A549 (cell line): ENCODE results near the gene RPL27A. TPM values are rescaled to one million over a fixed set of nuclear protein-coding genes. Genes with fewer than 3 reads are reported as not detected.

ENCODE experiments used
- ATAC-seq, 2 experiments: fragments of 200-7000 bp in 1 of 2; fragments of >200 bp in 1 of 2; cut with Nextera tagmentation in 1 of 2; cut with Tn5 transposase in 1 of 2; 3 replicates each; pipeline versions ENCODE4 v1.8.0 to v1.9.1; 2018 to 2020; ENCODE audit warnings: mild to moderate bottlenecking in 1 of 2, moderate library complexity in 1 of 2
- CTCF ChIA-PET: fragments of 300-600 bp; sonication (Branson Sonifier 250); formaldehyde crosslinking; extraction: SDS; loops from one replicate; lab custom pipeline; 2021; ENCODE audit warnings: antibody characterized with exemption, inconsistent platforms; lab: Yijun Ruan, JAX
- POLR2A ChIA-PET: fragments of 350-600 bp; formaldehyde crosslinking; extraction: SDS; loops from one replicate; lab custom pipeline; 2021; ENCODE audit warnings: antibody characterized with exemption, inconsistent platforms; lab: Yijun Ruan, JAX
- DNase-seq, 2 experiments: peaks; one replicate each; pipeline versions ENCODE4 v3.0.0 to v3.0.0-alpha.2; 2011 to 2016; ENCODE audit warnings: low read depth in 1 of 2, low spot score in 1 of 2
- FAIRE-seq: peaks from 2 replicates; lab custom pipeline; 2011; peaks lifted over from hg19 to GRCh38; lab: Jason Lieb, UNC
- H3K27ac ChIP-seq, 2 experiments: fragments of >200 bp; sonication (Bioruptor Twin); formaldehyde crosslinking; 3 replicates each; pipeline ENCODE4 v1.5.1; 2016 to 2017
- H3K4me1 ChIP-seq: fragments of >200 bp; sonication (Bioruptor Twin); formaldehyde crosslinking; 3 replicates; pipeline ENCODE4 v1.6.1; 2016
- H3K4me2 ChIP-seq: fragments of >200 bp; sonication (Bioruptor Twin); formaldehyde crosslinking; 3 replicates; pipeline ENCODE4 v1.6.1; 2016
- H3K4me3 ChIP-seq: fragments of >200 bp; sonication (Bioruptor Twin); formaldehyde crosslinking; 3 replicates; pipeline ENCODE4 v1.5.1; 2016
- H3K9me3 ChIP-seq: fragments of >200 bp; sonication (Bioruptor Twin); formaldehyde crosslinking; 3 replicates; pipeline ENCODE4 v1.6.1; 2016
- BHLHE40 ChIP-seq: IDR thresholded peaks from 2 replicates; pipeline ENCODE4 v1.6.1; 2012; ENCODE audit warnings: low read depth, low read length, inconsistent platforms
- CBX2 ChIP-seq: fragments of 200-600 bp; sonication (generic); IDR thresholded peaks from 2 replicates; pipeline ENCODE4 v1.6.1; 2016; ENCODE audit warnings: low read depth, mild to moderate bottlenecking, borderline replicate concordance
- CEBPB ChIP-seq, 2 experiments: fragments of >200 bp in 1 of 2; sonication (Bioruptor Twin) in 1 of 2; formaldehyde crosslinking in 1 of 2; IDR thresholded peaks; 2 replicates each; pipeline ENCODE4 v1.6.1; 2012 to 2016
- CHD2 ChIP-seq: fragments of 150-350 bp; IDR thresholded peaks from 2 replicates; pipeline ENCODE4 v1.6.1; 2014; ENCODE audit warnings: low read length; ENCODE audit not compliant: partially characterized antibody
- CHD4 ChIP-seq: fragments of 200-600 bp; sonication (generic); IDR thresholded peaks from 2 replicates; pipeline ENCODE4 v1.6.1; 2016; ENCODE audit warnings: antibody characterized with exemption, mild to moderate bottlenecking, borderline replicate concordance
- EHF ChIP-seq: fragments of 250-450 bp; sonication (Bioruptor Pico); IDR thresholded peaks from 2 replicates; pipeline ENCODE4 v1.5.0; 2020; ENCODE audit warnings: mild to moderate bottlenecking
- FOSL2 ChIP-seq, 2 experiments: fragments of 450-650 bp in 1 of 2; fragments of >200 bp in 1 of 2; sonication (Bioruptor Twin) in 1 of 2; formaldehyde crosslinking; IDR thresholded peaks; 2 replicates each; pipeline versions ENCODE4 v1.5.0 to v1.6.1; 2016 to 2020; ENCODE audit warnings: mild to moderate bottlenecking in 1 of 2, moderate library complexity in 1 of 2
- GATA3 ChIP-seq: IDR thresholded peaks from 2 replicates; pipeline ENCODE4 v1.6.1; 2012; ENCODE audit warnings: borderline replicate concordance
- HEYL ChIP-seq: fragments of 250-450 bp; sonication (Bioruptor Pico); IDR thresholded peaks from 2 replicates; pipeline ENCODE4 v1.8.0; 2021; ENCODE audit warnings: mild to moderate bottlenecking, moderate library complexity
- JUN ChIP-seq, 2 experiments: fragments of >200 bp; sonication (Bioruptor Twin); formaldehyde crosslinking; IDR thresholded peaks; 2 replicates in 1 of 2; 3 replicates in 1 of 2; pipeline ENCODE4 v1.6.1; 2016 to 2017
- KDM5A ChIP-seq: fragments of 200-600 bp; sonication (generic); IDR thresholded peaks from 2 replicates; pipeline ENCODE4 v1.6.1; 2016; ENCODE audit warnings: antibody characterized with exemption, mild to moderate bottlenecking
- MAZ ChIP-seq: fragments of 150-350 bp; IDR thresholded peaks from 2 replicates; pipeline ENCODE4 v1.6.1; 2014; ENCODE audit warnings: antibody characterized with exemption, low read depth, low read length, borderline replicate concordance
- POLR2A ChIP-seq: IDR thresholded peaks from 2 replicates; pipeline ENCODE4 v1.6.1; 2012; ENCODE audit warnings: mild to moderate bottlenecking, low read length
- RNF2 ChIP-seq: fragments of 200-600 bp; sonication (generic); IDR thresholded peaks from 2 replicates; pipeline ENCODE4 v1.6.1; 2016; ENCODE audit warnings: low read depth, mild to moderate bottlenecking, antibody characterized with exemption, moderate library complexity, borderline replicate concordance
- SREBF2 ChIP-seq: fragments of 450-650 bp; IDR thresholded peaks from 2 replicates; pipeline ENCODE4 v1.6.1; 2014; ENCODE audit warnings: mild to moderate bottlenecking, moderate library complexity
- ZSCAN20 ChIP-seq: fragments of 250-450 bp; sonication (Bioruptor Pico); IDR thresholded peaks from 2 replicates; pipeline ENCODE4 v1.8.0; 2022; ENCODE audit warnings: mild to moderate bottlenecking, moderate library complexity
- WGBS: methylation state at CpG from one replicate; pipeline ENCODE4 v1.1.6; 2017; ENCODE audit errors: missing lambda C conversion rate; 5-methylcytosine and 5-hydroxymethylcytosine counted together
- polyA plus RNA-seq, 4 experiments: library from polyadenylated mRNA; depleted of rRNA in 3 of 4; stranded (reverse); fragments of >200 nt; fragmentation: RNase III in 1 of 4; extraction: RNeasy Plus Mini Kit Qiagen cat#74134 plus additional on column Dnase treatment in 1 of 4; gene quantifications; 2 replicates in 3 of 4; 3 replicates in 1 of 4; pipeline ENCODE4 v1.2.3, GENCODE V29; 2011 to 2017
- TF ChIP-seq, protein P1 (sequence below): fragments of >200 bp; sonication (Bioruptor Twin); formaldehyde crosslinking; IDR thresholded peaks from 3 replicates; pipeline ENCODE4 v1.6.1; 2016
- TF ChIP-seq, protein P2 (sequence below): fragments of >200 bp; sonication (Bioruptor Twin); formaldehyde crosslinking; IDR thresholded peaks from 3 replicates; pipeline ENCODE4 v1.5.1; 2016
- TF ChIP-seq, protein P3 (sequence below): IDR thresholded peaks from 2 replicates; pipeline ENCODE4 v1.6.1; 2012
- TF ChIP-seq, protein P4 (sequence below): IDR thresholded peaks from 2 replicates; pipeline ENCODE4 v1.6.1; 2012; ENCODE audit warnings: low read depth, borderline replicate concordance

Gene RPL27A
- polyA plus RNA-seq, 2 of the 4 experiments (the other 2 are of a cell fraction), result 804 to 3,631 TPM

DNA sequence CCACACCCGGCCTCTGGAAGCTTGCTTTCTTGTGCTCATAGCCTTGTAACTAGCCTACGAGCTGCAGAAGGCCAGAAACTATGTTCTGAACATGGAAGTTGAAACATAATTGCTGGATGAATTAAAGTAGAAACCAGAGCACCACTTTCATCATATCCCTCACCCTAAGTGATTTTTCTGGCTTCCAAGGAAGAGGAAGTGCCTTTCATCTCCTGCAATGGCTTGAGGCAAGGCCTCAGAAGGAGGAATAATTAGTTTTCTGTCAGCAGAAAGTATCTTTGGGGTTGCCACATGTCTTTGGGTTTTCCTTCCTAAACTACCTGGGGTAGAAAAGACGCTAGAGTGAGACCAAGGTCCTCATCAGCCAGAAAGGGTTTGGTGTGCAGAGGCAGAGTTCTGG, 14.5 kb downstream of the RPL27A start:
- peaks cover 16% of the 10 kb centered on the region for H3K4me1 ChIP-seq
- H3K27ac ChIP-seq, result no peak overlapping the region
- no peak overlapping the region for H3K4me2 ChIP-seq
- FAIRE-seq, result no peak
- ATAC-seq, result no peak
- POLR2A ChIA-PET, result no interaction called here
- H3K9me3 ChIP-seq, result no peaks in the 10 kb centered on the region
- no peak for DNase-seq
- H3K4me3 ChIP-seq, result no peak overlapping the region
- WGBS, result 80% methylated on average over 3 of the region's 3 CpGs
- no peak for TF ChIP-seq CHD2
- TF ChIP-seq GATA3, result no peak
- no peak for TF ChIP-seq EHF (CRISPR knock-in tag)
- TF ChIP-seq, protein P1, sequence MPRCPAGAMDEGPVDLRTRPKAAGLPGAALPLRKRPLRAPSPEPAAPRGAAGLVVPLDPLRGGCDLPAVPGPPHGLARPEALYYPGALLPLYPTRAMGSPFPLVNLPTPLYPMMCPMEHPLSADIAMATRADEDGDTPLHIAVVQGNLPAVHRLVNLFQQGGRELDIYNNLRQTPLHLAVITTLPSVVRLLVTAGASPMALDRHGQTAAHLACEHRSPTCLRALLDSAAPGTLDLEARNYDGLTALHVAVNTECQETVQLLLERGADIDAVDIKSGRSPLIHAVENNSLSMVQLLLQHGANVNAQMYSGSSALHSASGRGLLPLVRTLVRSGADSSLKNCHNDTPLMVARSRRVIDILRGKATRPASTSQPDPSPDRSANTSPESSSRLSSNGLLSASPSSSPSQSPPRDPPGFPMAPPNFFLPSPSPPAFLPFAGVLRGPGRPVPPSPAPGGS, result no peak
- TF ChIP-seq MAZ, result no peak
- TF ChIP-seq HEYL (CRISPR knock-in tag), result no peak
- no peak for TF ChIP-seq CEBPB (IDR thresholded peaks at IDR 0.05)
- no peak for TF ChIP-seq BHLHE40
- no peak for TF ChIP-seq CHD4
- TF ChIP-seq, protein P2, sequence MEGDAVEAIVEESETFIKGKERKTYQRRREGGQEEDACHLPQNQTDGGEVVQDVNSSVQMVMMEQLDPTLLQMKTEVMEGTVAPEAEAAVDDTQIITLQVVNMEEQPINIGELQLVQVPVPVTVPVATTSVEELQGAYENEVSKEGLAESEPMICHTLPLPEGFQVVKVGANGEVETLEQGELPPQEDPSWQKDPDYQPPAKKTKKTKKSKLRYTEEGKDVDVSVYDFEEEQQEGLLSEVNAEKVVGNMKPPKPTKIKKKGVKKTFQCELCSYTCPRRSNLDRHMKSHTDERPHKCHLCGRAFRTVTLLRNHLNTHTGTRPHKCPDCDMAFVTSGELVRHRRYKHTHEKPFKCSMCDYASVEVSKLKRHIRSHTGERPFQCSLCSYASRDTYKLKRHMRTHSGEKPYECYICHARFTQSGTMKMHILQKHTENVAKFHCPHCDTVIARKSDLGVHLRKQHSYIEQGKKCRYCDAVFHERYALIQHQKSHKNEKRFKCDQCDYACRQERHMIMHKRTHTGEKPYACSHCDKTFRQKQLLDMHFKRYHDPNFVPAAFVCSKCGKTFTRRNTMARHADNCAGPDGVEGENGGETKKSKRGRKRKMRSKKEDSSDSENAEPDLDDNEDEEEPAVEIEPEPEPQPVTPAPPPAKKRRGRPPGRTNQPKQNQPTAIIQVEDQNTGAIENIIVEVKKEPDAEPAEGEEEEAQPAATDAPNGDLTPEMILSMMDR, result no peak
- TF ChIP-seq CBX2, result no peak
- TF ChIP-seq SREBF2, result no peak
- TF ChIP-seq JUN (IDR thresholded peaks at IDR 0.05), result no peak
- TF ChIP-seq, all 56 proteins: peak for 0
- CTCF ChIA-PET, result interaction anchor here (0.9 to 3.0 kb wide), 5 partner anchors 11 to 263 kb away, joined by 3 to 12 read pairs (median 3); no protein-coding TSS in a partner anchor

DNA sequence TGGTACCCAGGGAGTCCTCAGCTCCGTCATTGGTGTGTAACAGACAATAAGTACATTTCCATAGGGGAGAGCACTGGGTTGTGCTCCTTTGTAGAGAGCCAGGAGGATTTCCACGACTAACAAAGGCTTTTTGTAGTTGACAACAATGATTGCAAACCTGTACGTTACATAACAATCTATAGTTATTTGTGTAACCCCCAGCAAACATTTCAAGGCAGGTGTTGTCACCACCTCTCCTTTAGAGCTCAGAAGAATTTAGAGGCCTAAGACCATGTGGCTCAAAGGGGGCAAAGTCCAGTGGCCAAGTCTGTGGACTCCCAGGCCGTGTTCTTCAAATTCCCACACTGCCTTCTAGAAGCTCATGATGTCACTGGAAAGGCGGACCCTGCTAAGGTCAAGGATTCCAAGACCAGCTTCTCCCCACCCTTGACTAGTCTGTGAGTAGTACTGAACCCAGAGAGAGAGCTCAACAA, 15.8 kb downstream of the RPL27A start:
- WGBS, result 96% methylated on average over 5 of the region's 5 CpGs
- Histone ChIP-seq H3K4me1 (peaks cover 16% of the 10 kb centered on the region), H3K4me3 (no peak overlapping the region)
- POLR2A ChIA-PET, result interaction anchor here (2.8 kb wide), 1 partner anchor 10 kb away, joined by 15 read pairs; no protein-coding TSS in a partner anchor
- no peak for DNase-seq
- TF ChIP-seq POLR2A (no peak), FOSL2 (IDR thresholded peaks at IDR 0.05) (no peak), FOSL2 (CRISPR knock-in tag; IDR thresholded peaks at IDR 0.05) (no peak), CHD4 (no peak), RNF2 (no peak), KDM5A (no peak), ZSCAN20 (CRISPR knock-in tag) (no peak)
- TF ChIP-seq, protein P3, sequence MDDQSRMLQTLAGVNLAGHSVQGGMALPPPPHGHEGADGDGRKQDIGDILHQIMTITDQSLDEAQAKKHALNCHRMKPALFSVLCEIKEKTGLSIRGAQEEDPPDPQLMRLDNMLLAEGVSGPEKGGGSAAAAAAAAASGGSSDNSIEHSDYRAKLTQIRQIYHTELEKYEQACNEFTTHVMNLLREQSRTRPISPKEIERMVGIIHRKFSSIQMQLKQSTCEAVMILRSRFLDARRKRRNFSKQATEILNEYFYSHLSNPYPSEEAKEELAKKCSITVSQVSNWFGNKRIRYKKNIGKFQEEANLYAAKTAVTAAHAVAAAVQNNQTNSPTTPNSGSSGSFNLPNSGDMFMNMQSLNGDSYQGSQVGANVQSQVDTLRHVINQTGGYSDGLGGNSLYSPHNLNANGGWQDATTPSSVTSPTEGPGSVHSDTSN, result no peak
- TF ChIP-seq, protein P4, sequence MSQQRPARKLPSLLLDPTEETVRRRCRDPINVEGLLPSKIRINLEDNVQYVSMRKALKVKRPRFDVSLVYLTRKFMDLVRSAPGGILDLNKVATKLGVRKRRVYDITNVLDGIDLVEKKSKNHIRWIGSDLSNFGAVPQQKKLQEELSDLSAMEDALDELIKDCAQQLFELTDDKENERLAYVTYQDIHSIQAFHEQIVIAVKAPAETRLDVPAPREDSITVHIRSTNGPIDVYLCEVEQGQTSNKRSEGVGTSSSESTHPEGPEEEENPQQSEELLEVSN, result no peak
- TF ChIP-seq, all 56 proteins: peak for 0
- peak overlapping the region; percentile 12; the same call in 1 of the 3 replicates for H3K4me2 ChIP-seq
- peak in 1 of 2 experiments; percentile 2; a peak in 1 of 6 replicates for ATAC-seq
- FAIRE-seq, result no peak
- CTCF ChIA-PET, result interaction anchor here (0.5 to 3.0 kb wide), 5 partner anchors 10 to 115 kb away, joined by 3 to 12 read pairs (median 4); no protein-coding TSS in a partner anchor
- H3K27ac ChIP-seq, result peak overlapping the region in 1 of 2 experiments; percentile 54; a peak in 2 of 6 replicates
- H3K9me3 ChIP-seq, result no peaks in the 10 kb centered on the region
